Retina (tissue), 1 donor: ENCODE measurements around the gene ATP8A2.
A peak's percentile ranks its signal among the peaks of the same experiment; 100 is the strongest.
"Not testable (repeated sequence)": the region's sequence is repeated elsewhere in the genome, so short reads cannot be mapped to it uniquely, and the experiment has no call there.

Experiments used
- DNase-seq: peaks from one replicate; pipeline ENCODE4 v3.0.0-alpha.2; 2016

Gene ATP8A2

DNA sequence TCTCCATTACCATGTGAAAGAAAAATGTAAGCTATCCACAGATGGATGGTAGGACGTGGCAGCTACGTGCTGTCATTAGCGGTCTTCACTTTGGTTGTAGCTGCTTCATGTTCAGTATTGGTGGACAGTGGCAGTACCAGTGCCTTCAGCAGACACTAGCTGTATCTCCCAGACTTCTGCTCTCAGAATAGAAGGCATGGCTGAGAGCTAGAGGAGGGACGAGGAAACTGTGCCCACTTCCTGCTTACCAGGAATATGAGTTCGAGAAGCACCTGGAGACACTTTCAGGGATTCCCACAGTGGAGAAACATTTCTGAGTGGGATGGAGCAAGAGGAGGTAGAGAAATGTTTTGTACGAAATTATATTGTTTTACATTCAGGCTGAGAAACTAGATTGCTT lies 686.9 kb downstream of the ATP8A2 start:
- no peak for DNase-seq

DNA sequence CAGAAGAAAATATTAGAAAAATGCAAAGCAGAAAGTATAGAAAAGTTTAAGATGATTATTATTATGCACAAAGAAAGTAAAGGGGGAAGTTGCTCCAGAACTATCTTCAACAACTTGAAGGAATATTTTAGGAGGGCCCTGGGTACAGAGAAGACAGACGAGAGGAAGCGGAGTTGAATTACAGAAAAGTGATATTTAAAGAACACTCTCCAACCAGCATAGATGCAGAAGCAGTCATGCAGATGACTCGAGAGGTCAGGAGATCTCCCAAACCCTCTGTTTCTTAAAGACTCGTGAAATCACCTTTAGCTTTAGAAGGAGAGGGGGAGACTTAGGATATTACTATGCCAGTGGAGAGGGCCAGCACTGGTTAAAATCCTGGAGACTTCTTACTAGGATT lies 688.6 kb downstream of the ATP8A2 start:
- no peak for DNase-seq

DNA sequence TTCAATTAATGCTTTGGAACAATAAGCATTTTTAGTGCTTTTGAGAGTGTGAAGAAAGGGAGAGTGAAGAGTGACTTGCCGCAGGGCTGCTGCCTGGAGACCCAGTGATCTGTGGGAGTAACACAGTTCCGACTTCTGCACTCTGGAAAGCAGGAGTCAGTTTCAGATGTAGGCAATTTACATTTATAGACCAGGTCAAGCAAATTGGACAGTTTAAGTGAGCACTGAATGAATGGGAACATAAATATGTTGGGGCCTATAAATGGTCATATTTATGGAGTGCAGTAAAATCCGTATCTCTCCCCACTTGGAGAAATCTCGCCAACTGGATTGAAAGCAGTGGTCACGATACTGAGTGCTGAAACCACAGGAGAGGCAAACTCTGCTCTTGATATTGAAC lies 689.5 kb downstream of the ATP8A2 start:
- no peak for DNase-seq

DNA sequence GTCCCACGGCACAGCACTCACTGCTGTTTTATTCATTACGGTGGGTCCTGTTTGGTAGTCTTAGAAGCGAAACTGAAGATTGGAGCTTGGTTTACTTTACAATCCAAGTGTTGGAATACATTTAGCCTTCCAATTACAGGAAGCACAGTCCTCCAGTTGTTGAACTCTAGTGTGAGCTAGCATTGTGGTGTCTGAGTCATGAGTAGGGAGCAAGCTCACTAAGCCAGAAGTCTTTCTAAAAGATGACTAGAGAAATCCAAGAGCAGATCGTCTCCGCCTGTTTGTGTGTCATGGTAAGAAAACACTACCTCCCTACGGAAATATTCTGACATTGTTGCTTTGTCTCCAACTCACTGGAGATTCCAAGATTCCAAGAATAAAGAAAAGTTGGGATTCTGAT lies 690.2 kb downstream of the ATP8A2 start:
- no peak for DNase-seq

DNA sequence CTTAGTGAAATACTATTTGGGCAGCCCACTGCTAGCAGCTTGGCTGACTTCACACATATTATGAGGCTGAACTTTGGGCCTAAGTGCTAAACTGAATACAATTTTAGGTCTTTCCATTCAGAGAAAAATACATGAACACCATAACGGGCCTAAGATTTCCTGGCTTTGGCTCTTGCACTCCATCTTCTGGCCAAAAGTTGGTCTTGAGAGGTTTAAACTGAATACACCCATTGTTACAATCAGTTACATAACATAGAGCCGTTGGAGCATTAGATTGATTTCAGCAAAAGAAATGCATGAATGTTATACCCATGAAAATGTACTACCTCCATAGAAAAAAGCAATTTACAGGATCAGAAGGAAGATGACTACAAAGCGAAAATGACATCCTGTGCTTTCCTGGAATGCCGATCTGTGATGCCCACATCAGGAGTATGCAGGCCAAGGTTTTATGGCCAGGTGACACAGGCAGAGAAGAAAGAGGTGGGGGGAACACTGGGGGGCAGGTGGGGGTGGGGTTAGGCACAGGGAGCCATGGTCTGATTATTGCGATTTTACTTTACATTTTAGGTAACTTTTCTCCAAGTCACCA lies 691.2 kb downstream of the ATP8A2 start:
- peak; percentile 70 for DNase-seq

DNA sequence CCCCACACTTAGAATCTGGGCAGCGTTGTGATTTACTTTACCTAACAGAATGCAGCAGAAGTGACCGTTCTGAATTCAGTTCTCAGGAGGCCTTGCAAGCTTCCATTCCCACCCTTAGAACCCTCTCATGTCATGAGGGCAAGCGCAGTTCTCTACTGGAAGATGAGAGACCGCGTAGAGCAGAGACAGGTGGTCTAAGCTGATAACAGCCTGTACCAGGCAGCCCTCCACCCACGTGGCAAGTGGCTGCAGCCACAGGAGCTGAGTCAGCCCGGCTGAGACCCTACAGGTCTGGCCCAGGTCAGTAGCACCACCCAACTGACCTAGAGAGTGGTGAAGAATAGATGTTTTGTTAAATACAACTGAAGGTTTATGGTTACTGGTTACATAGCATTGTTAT lies 694.7 kb downstream of the ATP8A2 start:
- not testable (repeated sequence) for DNase-seq

DNA sequence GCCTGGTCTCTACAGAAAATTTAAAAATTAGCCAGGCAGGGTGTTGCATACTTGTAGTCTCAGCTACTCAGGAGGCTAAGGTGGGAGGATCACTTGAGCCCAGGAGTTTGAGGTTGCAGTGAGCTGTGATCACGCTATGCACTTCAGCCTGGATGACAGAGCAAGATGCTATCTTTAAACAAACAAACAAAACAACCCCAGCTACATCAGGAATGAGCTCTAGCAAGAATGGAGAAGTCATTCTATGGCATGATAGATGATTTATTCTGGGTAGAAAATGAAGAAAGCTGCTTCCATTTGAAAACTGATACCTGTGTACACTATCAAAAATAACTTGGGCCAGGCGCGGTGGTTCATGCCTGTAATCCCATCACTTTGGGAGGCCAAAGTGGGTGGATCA lies 695.8 kb downstream of the ATP8A2 start:
- no peak for DNase-seq

DNA sequence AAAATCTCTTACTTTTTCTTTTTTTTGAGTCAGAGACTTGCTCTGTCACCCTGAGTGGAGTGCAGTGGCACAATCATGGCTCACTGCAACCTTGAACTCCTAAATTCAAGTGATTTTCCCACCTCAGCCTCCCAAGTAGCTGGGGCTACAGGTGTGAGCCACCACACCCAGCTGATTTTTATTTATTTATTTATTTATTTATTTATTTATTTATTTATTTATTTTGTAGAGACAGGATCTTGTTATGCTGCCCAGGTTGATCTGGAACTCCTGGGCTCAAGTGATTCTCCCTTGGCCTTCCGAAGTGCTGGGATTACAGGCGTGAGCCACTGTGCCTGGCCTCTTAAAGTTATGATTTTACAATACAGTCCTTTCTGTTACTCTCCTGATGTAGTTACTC lies 696.6 kb downstream of the ATP8A2 start:
- not testable (repeated sequence) for DNase-seq

DNA sequence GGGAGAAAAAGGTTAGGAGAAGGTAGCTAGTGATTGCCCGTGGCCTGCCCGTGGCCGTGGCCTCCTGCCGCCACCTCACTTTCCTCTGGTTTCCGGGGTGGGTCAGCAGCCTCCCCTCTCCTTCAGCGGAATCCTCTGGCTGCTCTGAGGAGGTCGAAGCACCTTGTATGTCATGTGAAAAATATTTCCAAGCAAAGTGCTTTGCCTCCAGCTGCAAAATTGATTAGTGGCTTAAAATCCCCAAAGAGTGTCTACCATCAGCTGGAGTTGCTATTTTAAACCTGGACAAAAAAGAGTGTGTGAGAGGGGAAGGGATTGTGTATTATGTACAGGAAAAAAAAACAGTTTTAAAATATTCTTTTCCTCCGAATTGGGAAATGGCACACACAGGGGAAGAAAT lies 697.9 kb downstream of the ATP8A2 start:
- not testable (repeated sequence) for DNase-seq

DNA sequence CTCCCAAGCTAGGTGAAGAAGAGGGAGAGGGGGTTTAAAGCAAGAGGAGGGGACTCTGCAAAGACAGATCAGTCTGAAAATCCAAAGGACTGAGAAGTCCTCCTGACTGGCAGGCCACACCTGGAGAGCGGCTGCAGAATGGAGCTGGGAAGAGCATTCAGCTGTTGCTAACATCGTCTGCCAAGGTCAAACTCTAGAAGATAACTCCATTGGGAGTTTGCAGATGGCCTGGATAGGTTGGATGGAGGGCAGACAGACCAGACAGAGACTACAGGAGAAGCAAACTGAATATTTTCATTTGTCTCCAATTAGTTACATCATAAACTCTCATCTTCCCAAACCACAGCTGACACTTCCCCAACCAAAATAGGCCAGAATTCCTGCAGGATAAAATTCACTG lies 699.9 kb downstream of the ATP8A2 start:
- no peak for DNase-seq

DNA sequence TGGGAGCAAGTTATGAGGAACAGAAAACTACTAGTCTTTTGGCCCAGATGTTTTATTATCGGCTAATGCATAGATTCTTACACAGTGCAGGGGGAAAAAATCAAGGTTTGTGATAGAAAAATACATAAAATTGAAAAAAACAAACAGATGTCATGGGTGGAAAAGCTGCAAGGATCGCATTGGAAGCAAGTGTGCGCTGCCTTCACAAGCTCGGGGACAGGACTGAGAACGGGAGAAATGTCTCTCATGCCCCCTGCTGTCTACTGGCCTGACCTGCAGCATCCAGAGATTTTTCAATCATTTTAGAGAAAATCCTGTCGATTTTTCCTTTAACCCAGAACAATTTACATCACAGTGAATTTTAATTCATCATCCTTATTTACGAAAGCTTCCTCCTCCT lies 700.6 kb downstream of the ATP8A2 start:
- peak; percentile 27 for DNase-seq

DNA sequence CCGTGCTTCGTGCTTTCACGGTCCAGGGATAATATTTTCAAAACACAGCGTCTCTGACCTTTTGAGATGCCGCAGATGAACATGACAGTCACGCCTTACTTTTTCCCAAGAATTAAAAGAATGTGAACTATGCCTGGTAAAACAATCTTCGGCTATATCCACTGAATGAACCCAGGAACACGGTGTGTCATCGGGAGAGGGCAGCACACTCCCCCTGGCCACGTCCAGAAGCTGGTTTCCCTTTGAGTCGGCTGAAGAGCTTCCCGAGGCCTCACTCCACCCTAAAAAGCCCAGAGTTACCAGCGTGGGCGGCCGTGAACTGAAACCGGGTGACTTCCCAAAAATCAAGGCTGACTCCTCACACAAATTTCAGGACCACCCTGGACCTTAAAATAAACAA lies 702.9 kb downstream of the ATP8A2 start:
- DNase-seq = no peak
